ENCODE data around the gene DAPP1.

GRCh38 chr4:99815597-99816011, 1.0 kb upstream of the DAPP1 start:
- no peak for TF ChIP-seq CTCF (IDR thresholded peaks at IDR 0.05; ENCODE audit: low read length)
- TF ChIP-seq EZH2 (IDR thresholded peaks at IDR 0.05; ENCODE audit: borderline replicate concordance, low read length): no peak

Measured in OCI-LY1 (cell line).